Stomach (tissue), 9 donors: ENCODE data around the gene AUTS2. TPM values are rescaled to one million over a fixed set of nuclear protein-coding genes. Genes with fewer than 3 reads are reported as not detected.
A peak's percentile ranks its signal among the peaks of the same experiment; 100 is the strongest.

Source experiments
- DNase-seq, 2 donors: peaks; one replicate each; pipeline versions ENCODE4 v3.0.0 to v3.0.0-alpha.2; 2013 to 2019
- H3K27ac ChIP-seq, 5 donors: fragments of 200-600 bp in 4 of 5; sonication (generic) in 4 of 5; one replicate each; pipeline ENCODE4 v1.5.1; 2013 to 2019; ENCODE audit warnings: mild to moderate bottlenecking in 1 of 5, moderate library complexity in 1 of 5
- H3K27me3 ChIP-seq, 3 donors: fragments of 200-600 bp; sonication (generic); one replicate each; pipeline ENCODE4 v1.5.1; 2017 to 2019; ENCODE audit warnings: mixed run types in 1 of 3
- H3K36me3 ChIP-seq, 4 donors: fragments of 200-600 bp; sonication (generic); 1 replicate in 3 of 4; 2 replicates in 1 of 4; pipeline ENCODE4 v1.5.1; 2016 to 2019
- H3K4me1 ChIP-seq, 4 donors: fragments of 200-600 bp; sonication (generic); one replicate each; pipeline ENCODE4 v1.5.1; 2016 to 2019
- H3K4me3 ChIP-seq, 4 donors: fragments of 200-600 bp; sonication (generic) in 3 of 4; one replicate each; pipeline ENCODE4 v1.5.1; 2016 to 2019; ENCODE audit warnings: mild to moderate bottlenecking in 1 of 4
- H3K9me3 ChIP-seq, 4 donors: fragments of 200-600 bp; sonication (generic); one replicate each; pipeline ENCODE4 v1.5.1; 2016 to 2019
- CTCF ChIP-seq, 7 experiments: fragments of 450-650 bp in 4 of 7; fragments of 200-600 bp in 3 of 7; sonication (generic) in 3 of 7; IDR thresholded peaks; one replicate each; pipeline ENCODE4 v1.5.1; 2016 to 2019; ENCODE audit warnings: antibody characterized with exemption in 7 of 7, control low read depth in 2 of 7, mild to moderate bottlenecking in 1 of 7
- EP300 ChIP-seq: sonication (generic); formaldehyde crosslinking; IDR thresholded peaks from one replicate; pipeline ENCODE4 v1.6.1; 2017; ENCODE audit warnings: antibody characterized with exemption
- POLR2A ChIP-seq, 4 donors: fragments of 450-650 bp; IDR thresholded peaks; one replicate each; pipeline ENCODE4 v1.6.1; 2016; ENCODE audit warnings: antibody characterized with exemption in 4 of 4, control low read depth in 2 of 4, mild to moderate bottlenecking in 1 of 4, moderate library complexity in 1 of 4
- POLR2AphosphoS5 ChIP-seq, 3 donors: sonication (generic); formaldehyde crosslinking; IDR thresholded peaks; one replicate each; pipeline ENCODE4 v1.6.1; 2016; ENCODE audit warnings: antibody characterized with exemption in 3 of 3
- WGBS, 5 donors: extraction: QIAGEN DNeasy Blood & Tissue Kit in 3 of 5; methylation state at CpG; one replicate each; pipeline versions ENCODE4 v1.1.5 to v1.1.7; 2013 to 2018; 5-methylcytosine and 5-hydroxymethylcytosine counted together
- intact Hi-C: fragments of 100-400 bp; cut with DNase I; formaldehyde crosslinking; loops from one replicate; pipeline ENCODE4 v1.15.1; 2023; ENCODE audit warnings: low total_unique reads
- polyA plus RNA-seq, 3 donors: library from polyadenylated mRNA; stranded (reverse); fragments of 200-250 nt; gene quantifications; one replicate each; pipeline ENCODE4 v1.2.3, GENCODE V29; 2013
- total RNA-seq, 5 donors: library from RNA; depleted of rRNA; stranded (reverse); fragments of >200 nt; gene quantifications; one replicate each; pipeline versions ENCODE4 v1.1.0 to v1.2.3, GENCODE V29; 2014 to 2016
- donor health status: healthy with polysubstance abuse.
- donor health status: Bipolar disorder and iron deficiency.
- donor health status: healthy.

The AUTS2 gene
- total and polyA plus RNA-seq, 8 donors: 3.8 to 90.3 (median 38.1) TPM

DNA sequence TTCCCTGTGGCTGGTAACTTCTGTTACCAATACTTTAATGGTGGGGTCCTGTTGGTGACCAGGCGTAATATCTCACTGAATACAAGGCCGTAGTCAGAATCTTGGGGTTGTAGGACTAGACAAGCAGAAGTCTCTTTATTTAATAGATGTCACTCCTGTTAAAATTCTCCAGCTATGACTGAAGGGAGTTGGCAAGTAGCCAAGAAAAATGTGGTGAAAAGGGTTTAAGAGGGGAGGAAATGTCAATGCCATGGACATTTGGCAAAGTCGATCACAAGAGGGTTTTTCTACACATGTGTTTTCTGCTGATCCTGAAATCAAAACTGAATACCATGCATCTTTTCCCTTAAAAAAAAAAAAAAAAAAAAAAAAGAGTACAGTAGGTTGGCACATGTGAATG lies 533.5 kb downstream of the AUTS2 start:
- intact Hi-C loops: no loop called here
- H3K27me3 ChIP-seq: no peaks in the 10 kb centered on the region
- no peak for TF ChIP-seq EP300
- no peak for TF ChIP-seq POLR2A (IDR thresholded peaks at IDR 0.05)
- no peak for TF ChIP-seq POLR2AphosphoS5 (IDR thresholded peaks at IDR 0.05)
- no peak for DNase-seq
- no peaks in the 10 kb centered on the region for H3K36me3 ChIP-seq
- no peak overlapping the region for H3K4me3 ChIP-seq
- peaks cover 0 to 17% (median 0%) of the 10 kb centered on the region in 4 donors for H3K4me1 ChIP-seq
- H3K9me3 ChIP-seq: no peaks in the 10 kb centered on the region
- no peak overlapping the region for H3K27ac ChIP-seq
- WGBS, 5 donors: 69 to 87% (median 84%) methylated on average over 3 of the region's 3 CpGs

DNA sequence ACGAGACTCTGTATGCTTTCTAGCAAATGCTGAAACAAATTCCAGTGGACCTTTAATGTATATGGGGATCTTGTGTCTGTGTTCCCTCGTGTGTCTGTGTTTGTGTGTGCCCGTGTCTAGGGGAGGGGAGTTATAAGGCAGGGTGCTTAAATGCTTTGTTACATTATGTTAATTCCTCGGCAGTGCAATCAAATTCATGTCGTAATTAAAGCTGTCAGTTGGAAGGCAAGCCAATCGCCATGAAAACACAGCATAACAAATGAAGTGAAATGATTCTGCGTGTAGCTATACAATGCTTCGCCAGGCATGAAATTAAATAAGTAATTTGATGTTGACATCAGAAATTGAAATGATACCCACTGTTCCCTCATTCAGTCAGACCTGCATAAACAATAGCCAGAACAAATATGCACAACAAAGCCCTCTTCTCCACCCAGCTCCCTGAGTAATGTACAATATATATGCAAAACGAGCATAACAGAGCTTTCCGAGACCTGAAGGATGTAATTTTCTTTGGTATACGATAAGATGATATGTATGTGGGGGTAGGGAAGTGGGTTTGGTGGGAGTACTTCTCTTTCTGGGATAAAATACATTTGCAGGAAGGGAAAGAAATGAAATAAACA lies 534.1 kb downstream of the AUTS2 start:
- TF ChIP-seq CTCF (IDR thresholded peaks at IDR 0.05) (no peak), EP300 (no peak), POLR2AphosphoS5 (IDR thresholded peaks at IDR 0.05) (no peak), POLR2A (IDR thresholded peaks at IDR 0.05) (no peak)
- peaks cover 0 to 17% (median 0%) of the 10 kb centered on the region in 4 donors for H3K4me1 ChIP-seq
- intact Hi-C loops: no loop called here
- no peaks in the 10 kb centered on the region for H3K27me3 ChIP-seq
- WGBS, 5 donors: 81 to 91% (median 86%) methylated on average over 11 of the region's 11 CpGs
- H3K36me3 ChIP-seq: no peaks in the 10 kb centered on the region
- no peak overlapping the region for H3K27ac ChIP-seq
- no peak for DNase-seq
- no peak overlapping the region for H3K4me3 ChIP-seq
- no peaks in the 10 kb centered on the region for H3K9me3 ChIP-seq

DNA sequence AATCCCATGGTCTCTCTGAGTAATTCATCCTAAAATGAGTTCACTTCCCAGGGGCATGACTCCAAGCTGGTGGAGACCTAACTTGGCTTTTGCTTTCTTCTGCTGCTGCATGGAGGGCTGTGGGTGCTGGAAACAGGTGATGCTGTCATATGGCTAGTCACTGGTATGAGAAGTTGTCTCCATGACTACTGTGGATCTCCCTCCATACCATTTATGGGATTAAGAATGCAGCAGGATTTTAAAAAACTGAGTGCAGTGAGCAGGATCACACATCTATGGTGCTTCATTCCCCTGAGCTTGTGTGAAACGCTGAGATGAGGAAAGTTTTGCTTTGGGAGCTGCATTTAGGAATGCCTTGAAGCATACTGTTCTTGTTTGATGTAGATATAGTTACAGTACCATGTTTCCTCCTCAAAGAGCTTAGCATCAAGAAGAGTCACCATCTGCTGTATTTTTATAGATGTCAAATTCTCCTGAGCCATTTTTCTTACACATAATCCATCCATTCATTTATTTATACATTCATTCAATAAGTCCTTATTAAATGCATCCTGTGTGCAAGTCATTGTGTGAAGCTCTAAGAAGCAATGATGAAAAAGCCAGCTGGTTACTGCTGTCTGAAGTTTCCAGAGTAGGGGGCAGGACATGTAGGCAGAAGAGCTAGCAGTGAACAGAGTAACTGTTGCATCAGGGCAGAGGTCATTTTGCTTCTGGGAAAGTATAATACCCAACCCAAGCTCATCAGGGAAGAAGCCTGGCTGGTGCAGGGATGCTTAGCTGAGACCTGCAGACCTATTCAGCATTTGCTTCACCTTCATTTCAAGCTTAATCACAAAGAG lies 534.8 kb downstream of the AUTS2 start:
- Histone ChIP-seq H3K9me3 (no peaks in the 10 kb centered on the region), H3K4me3 (no peak overlapping the region), H3K36me3 (no peaks in the 10 kb centered on the region), H3K27me3 (no peaks in the 10 kb centered on the region), H3K4me1 (peaks cover 0 to 17% (median 0%) of the 10 kb centered on the region in 4 donors), H3K27ac (no peak overlapping the region)
- TF ChIP-seq CTCF (IDR thresholded peaks at IDR 0.05): no peak
- TF ChIP-seq POLR2A (IDR thresholded peaks at IDR 0.05): no peak
- no peak for TF ChIP-seq EP300
- TF ChIP-seq POLR2AphosphoS5 (IDR thresholded peaks at IDR 0.05): no peak
- intact Hi-C loops: no loop called here
- 56 to 85% (median 71%) methylated on average over 1 of the region's 1 CpG for WGBS, 5 donors
- DNase-seq: peak in 1 of 2 donors; percentile 13

DNA sequence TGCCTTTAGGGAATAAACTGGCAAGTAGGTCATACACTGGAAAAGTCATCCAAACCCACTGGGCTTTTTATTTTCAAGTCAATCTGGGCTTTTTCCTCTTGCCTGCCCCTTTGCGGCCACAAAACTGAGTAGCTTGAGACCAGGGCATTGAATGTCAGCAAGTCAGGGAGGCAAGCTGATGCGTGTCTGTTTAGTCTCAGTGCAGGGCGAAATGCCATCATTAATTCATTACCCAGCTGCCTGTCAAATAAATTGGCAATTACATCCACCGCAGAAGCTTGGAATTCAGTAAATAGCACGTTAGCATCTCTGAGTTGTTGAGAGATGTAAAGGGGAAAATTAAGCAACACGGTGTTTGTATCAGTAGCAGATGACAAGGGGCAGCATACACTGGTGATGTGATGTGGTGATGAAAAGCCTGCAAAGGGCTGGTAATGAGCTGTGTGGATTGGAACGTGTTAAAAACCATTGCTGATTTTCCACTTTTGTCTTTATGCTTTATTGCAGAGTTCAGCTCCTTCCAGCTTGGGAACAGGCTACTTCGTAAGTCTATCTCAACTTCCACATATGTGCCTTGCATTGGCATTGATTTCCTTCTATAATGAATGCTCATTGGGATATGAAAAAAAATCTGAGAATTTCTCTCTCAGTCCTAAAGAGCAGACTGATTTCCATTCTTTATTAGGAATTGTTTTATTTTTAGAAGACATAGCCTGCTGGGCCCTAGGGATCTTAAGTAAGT lies 535.9 kb downstream of the AUTS2 start:
- WGBS, 5 donors: 59 to 83% (median 72%) methylated on average over 8 of the region's 8 CpGs

More for the DNA sequence above, 535.9 kb downstream of the AUTS2 start:
- TF ChIP-seq POLR2AphosphoS5 (IDR thresholded peaks at IDR 0.05): no peak
- TF ChIP-seq EP300: no peak
- TF ChIP-seq CTCF (IDR thresholded peaks at IDR 0.05): no peak
- TF ChIP-seq POLR2A (IDR thresholded peaks at IDR 0.05): no peak
- DNase-seq: peak in 1 of 2 donors; percentile 47
- H3K4me3 ChIP-seq: no peak overlapping the region
- H3K4me1 ChIP-seq: peaks cover 0 to 17% (median 0%) of the 10 kb centered on the region in 4 donors
- H3K36me3 ChIP-seq: no peaks in the 10 kb centered on the region
- H3K9me3 ChIP-seq: no peaks in the 10 kb centered on the region
- H3K27ac ChIP-seq: no peak overlapping the region
- no peaks in the 10 kb centered on the region for H3K27me3 ChIP-seq
- intact Hi-C loops: no loop called here
